ENCODE data around the gene ETNK2.

GRCh38 chr1:204188959-204189639, 37.3 kb upstream of the ETNK2 start:
- TF ChIP-seq POLR2A (IDR thresholded peaks at IDR 0.05; ENCODE audit: low read length): no peak
- no peak for TF ChIP-seq GATA1 (IDR thresholded peaks at IDR 0.05; ENCODE audit: low read depth, low read length)

Measured in erythroblast (primary cell).